Stimulated activated naive CD8-positive, alpha-beta T cell treated with anti-CD3 and anti-CD28 coated beads, Interleukin-15, Interleukin-2, amounts not matched to agents 100 ng/mL and 50 ng/mL, for 24 hours (primary cell): ENCODE data around the gene FAM83F.
A peak's percentile ranks its signal among the peaks of the same experiment; 100 is the strongest.

Source experiments
- H3K27ac Mint-ChIP-seq: one replicate; pipeline ENCODE4 v1.8.0; 2021; ENCODE audit warnings: mild to moderate bottlenecking, mixed read lengths
- H3K27me3 Mint-ChIP-seq: one replicate; pipeline ENCODE4 v1.8.0; 2021; ENCODE audit warnings: mixed read lengths
- H3K36me3 Mint-ChIP-seq: one replicate; pipeline ENCODE4 v1.8.0; 2021; ENCODE audit warnings: low read depth, mixed read lengths
- H3K4me1 Mint-ChIP-seq: one replicate; pipeline ENCODE4 v1.8.0; 2021; ENCODE audit warnings: low read depth, mixed read lengths
- H3K4me3 Mint-ChIP-seq: one replicate; pipeline ENCODE4 v1.8.0; 2021; ENCODE audit warnings: mild to moderate bottlenecking, mixed read lengths
- H3K9me3 Mint-ChIP-seq: one replicate; pipeline ENCODE4 v1.8.0; 2021; ENCODE audit warnings: mixed read lengths

FAM83F gene

GRCh38 chr22:39958949-39959639 lies 35.7 kb upstream of the FAM83F start:
- H3K27me3 Mint-ChIP-seq = no peaks in the 10 kb centered on the region

GRCh38 chr22:39959640-39960447 lies 34.9 kb upstream of the FAM83F start, which contains the start of gene TMA7B:
Gene TMA7B (plus strand): TSS chr22:39960397. CDS start chr22:39964375, 3,978 bp downstream.
- Mint-ChIP-seq H3K9me3 (no peaks in the 10 kb centered on the region), H3K4me1 (peaks cover 90% of the 10 kb centered on the region), H3K4me3 (peak within 1 kb of the TSS; percentile 51), H3K36me3 (peaks cover 71% of the 10 kb centered on the region), H3K27me3 (no peaks in the 10 kb centered on the region), H3K27ac (peak within 1 kb of the TSS; percentile 82)

More at GRCh38 chr22:39958949-39959639, 35.7 kb upstream of the FAM83F start:
- Mint-ChIP-seq H3K9me3 (no peaks in the 10 kb centered on the region), H3K4me3 (no peak overlapping the region), H3K36me3 (peaks cover 64% of the 10 kb centered on the region), H3K4me1 (peaks cover 96% of the 10 kb centered on the region), H3K27ac (peak overlapping the region; percentile 62)

GRCh38 chr22:39960791-39961746 lies 33.7 kb upstream of the FAM83F start:
- Mint-ChIP-seq H3K4me1 (peaks cover 81% of the 10 kb centered on the region), H3K36me3 (peaks cover 76% of the 10 kb centered on the region), H3K27me3 (no peaks in the 10 kb centered on the region), H3K27ac (peak overlapping the region; percentile 82), H3K4me3 (peak overlapping the region; percentile 51), H3K9me3 (no peaks in the 10 kb centered on the region)

- Mint-ChIP-seq H3K4me1 (peaks cover 74% of the 10 kb centered on the region), H3K27ac (peak overlapping the region; percentile 82), H3K4me3 (peak overlapping the region; percentile 51), H3K9me3 (no peaks in the 10 kb centered on the region), H3K36me3 (peaks cover 73% of the 10 kb centered on the region), H3K27me3 (no peaks in the 10 kb centered on the region)
Measured at GRCh38 chr22:39962071-39962470, 32.7 kb upstream of the FAM83F start.

GRCh38 chr22:39965748-39966147 lies 29.0 kb upstream of the FAM83F start:
- Mint-ChIP-seq H3K27ac (no peak overlapping the region), H3K4me3 (no peak overlapping the region), H3K36me3 (peaks cover 68% of the 10 kb centered on the region), H3K27me3 (no peaks in the 10 kb centered on the region), H3K9me3 (no peaks in the 10 kb centered on the region), H3K4me1 (peaks cover 38% of the 10 kb centered on the region)

- Mint-ChIP-seq H3K36me3 (peaks cover 65% of the 10 kb centered on the region), H3K4me3 (no peak overlapping the region), H3K27me3 (no peaks in the 10 kb centered on the region), H3K27ac (no peak overlapping the region), H3K4me1 (peaks cover 31% of the 10 kb centered on the region), H3K9me3 (no peaks in the 10 kb centered on the region)
Measured at GRCh38 chr22:39966470-39966869, 28.3 kb upstream of the FAM83F start.

- H3K4me1 Mint-ChIP-seq = peaks cover 23% of the 10 kb centered on the region
- H3K9me3 Mint-ChIP-seq = no peaks in the 10 kb centered on the region
- H3K27ac Mint-ChIP-seq = no peak overlapping the region
- H3K4me3 Mint-ChIP-seq = no peak overlapping the region
- H3K27me3 Mint-ChIP-seq = no peaks in the 10 kb centered on the region
- peaks cover 65% of the 10 kb centered on the region for H3K36me3 Mint-ChIP-seq
Measured at GRCh38 chr22:39967103-39967829, 27.5 kb upstream of the FAM83F start.

GRCh38 chr22:39967996-39968972 lies 26.5 kb upstream of the FAM83F start:
- Mint-ChIP-seq H3K4me3 (no peak overlapping the region), H3K27ac (no peak overlapping the region), H3K27me3 (no peaks in the 10 kb centered on the region), H3K9me3 (no peaks in the 10 kb centered on the region), H3K36me3 (peaks cover 69% of the 10 kb centered on the region), H3K4me1 (peaks cover 13% of the 10 kb centered on the region)

GRCh38 chr22:39970742-39971141 lies 24.0 kb upstream of the FAM83F start:
- Mint-ChIP-seq H3K36me3 (peaks cover 55% of the 10 kb centered on the region), H3K9me3 (no peaks in the 10 kb centered on the region), H3K4me1 (peaks cover under 1% of the 10 kb centered on the region), H3K27ac (no peak overlapping the region), H3K27me3 (no peaks in the 10 kb centered on the region), H3K4me3 (no peak overlapping the region)

- Mint-ChIP-seq H3K4me1 (no peaks in the 10 kb centered on the region), H3K9me3 (no peaks in the 10 kb centered on the region), H3K4me3 (no peak overlapping the region), H3K36me3 (peaks cover 56% of the 10 kb centered on the region), H3K27ac (no peak overlapping the region), H3K27me3 (no peaks in the 10 kb centered on the region)
Measured at GRCh38 chr22:39972641-39973040, 22.1 kb upstream of the FAM83F start.

- H3K27me3 Mint-ChIP-seq = no peaks in the 10 kb centered on the region
- H3K27ac Mint-ChIP-seq = no peak overlapping the region
- peaks cover 56% of the 10 kb centered on the region for H3K36me3 Mint-ChIP-seq
- H3K9me3 Mint-ChIP-seq = no peaks in the 10 kb centered on the region
- peaks cover 6% of the 10 kb centered on the region for H3K4me1 Mint-ChIP-seq
- no peak overlapping the region for H3K4me3 Mint-ChIP-seq
Measured at GRCh38 chr22:39973656-39974055, 21.1 kb upstream of the FAM83F start.

- Mint-ChIP-seq H3K27me3 (no peaks in the 10 kb centered on the region), H3K27ac (no peak overlapping the region), H3K36me3 (peaks cover 52% of the 10 kb centered on the region)
Measured at GRCh38 chr22:39974065-39974464, 20.7 kb upstream of the FAM83F start.

GRCh38 chr22:39979048-39979447 lies 15.7 kb upstream of the FAM83F start:
- Mint-ChIP-seq H3K9me3 (no peaks in the 10 kb centered on the region), H3K36me3 (peaks cover 23% of the 10 kb centered on the region), H3K27ac (peak overlapping the region; percentile 59), H3K4me1 (peaks cover 29% of the 10 kb centered on the region), H3K4me3 (no peak overlapping the region), H3K27me3 (no peaks in the 10 kb centered on the region)

More at GRCh38 chr22:39974065-39974464, 20.7 kb upstream of the FAM83F start:
- Mint-ChIP-seq H3K4me3 (no peak overlapping the region), H3K9me3 (no peaks in the 10 kb centered on the region), H3K4me1 (peaks cover 11% of the 10 kb centered on the region)
